Lung (tissue), 12 donors: Measurements from ENCODE around the gene KRTAP4-6. TPM values are rescaled to one million over a fixed set of nuclear protein-coding genes. Genes with fewer than 3 reads are reported as not detected.
"Not testable (repeated sequence)": the region's sequence is repeated elsewhere in the genome, so short reads cannot be mapped to it uniquely, and the experiment has no call there.

Experiments
- ATAC-seq: fragments of 200-7000 bp; cut with Tn5 transposase; one replicate; pipeline ENCODE4 v1.9.1; 2020; ENCODE audit warnings: moderate number of reproducible peaks; ENCODE audit not compliant: insufficient read depth, low FRiP score
- DNase-seq, 3 donors: peaks; one replicate each; pipeline ENCODE4 v3.0.0-alpha.2; 2013 to 2017
- H3K27ac ChIP-seq, 2 donors: one replicate each; pipeline ENCODE4 v1.5.1; 2013; ENCODE audit warnings: mild to moderate bottlenecking in 2 of 2, moderate library complexity in 2 of 2, control low read depth in 1 of 2, inconsistent platforms in 1 of 2, low read depth in 1 of 2, low read length in 1 of 2
- H3K27me3 ChIP-seq, 3 donors: one replicate each; pipeline ENCODE4 v1.5.1; 2013; ENCODE audit warnings: low read length in 2 of 3; ENCODE audit not compliant: control insufficient read depth in 3 of 3, insufficient read depth in 3 of 3
- H3K36me3 ChIP-seq, 4 donors: one replicate each; pipeline ENCODE4 v1.5.1; 2013; ENCODE audit warnings: low read length in 4 of 4, mild to moderate bottlenecking in 1 of 4, moderate library complexity in 1 of 4; ENCODE audit not compliant: control insufficient read depth in 4 of 4, insufficient read depth in 4 of 4
- H3K4me1 ChIP-seq, 5 donors: one replicate each; pipeline ENCODE4 v1.5.1; 2013; ENCODE audit warnings: low read length in 5 of 5, mild to moderate bottlenecking in 2 of 5, moderate library complexity in 1 of 5; ENCODE audit not compliant: control insufficient read depth in 5 of 5, insufficient read depth in 5 of 5
- H3K4me3 ChIP-seq: one replicate; pipeline ENCODE4 v1.5.1; 2013; ENCODE audit warnings: mild to moderate bottlenecking, control low read depth, moderate library complexity
- H3K9ac ChIP-seq, 2 donors: one replicate each; pipeline ENCODE4 v1.5.1; 2013; ENCODE audit warnings: low read length in 2 of 2, control low read depth in 1 of 2; ENCODE audit not compliant: insufficient read depth in 1 of 2
- H3K9me3 ChIP-seq, 4 donors: one replicate each; pipeline ENCODE4 v1.5.1; 2013; ENCODE audit warnings: low read length in 3 of 4, mild to moderate bottlenecking in 1 of 4, moderate library complexity in 1 of 4; ENCODE audit not compliant: control insufficient read depth in 4 of 4, insufficient read depth in 3 of 4
- WGBS, 2 donors: extraction: QIAGEN DNeasy Blood & Tissue Kit; methylation state at CpG; one replicate each; pipeline ENCODE4 v1.1.7; 2013; 5-methylcytosine and 5-hydroxymethylcytosine counted together
- polyA plus RNA-seq, 2 donors: library from polyadenylated mRNA; stranded (reverse); fragments of 200-250 nt; gene quantifications; one replicate each; pipeline ENCODE4 v1.2.1, GENCODE V29; 2013
- total RNA-seq, 2 donors: library from RNA; depleted of rRNA in 1 of 2; stranded (reverse); fragments of >200 nt in 1 of 2; gene quantifications; one replicate each; pipeline ENCODE4 v1.2.1, GENCODE V29; 2014 to 2021
- TF ChIP-seq, protein P1 (sequence below): IDR thresholded peaks from 2 replicates; pipeline ENCODE4 v1.5.1; 2012; ENCODE audit warnings: mild to moderate bottlenecking; ENCODE audit errors: control extremely low read depth, extremely low read depth
- donor health status: control.
- donor health status: control.
- donor health status: Bipolar disorder and iron deficiency.
- donor health status: healthy.
- donor health status: DM: yes; HTN: yes; CAD: no.

KRTAP4-6 gene
- total and polyA plus RNA-seq, 4 donors: not detected

DNA sequence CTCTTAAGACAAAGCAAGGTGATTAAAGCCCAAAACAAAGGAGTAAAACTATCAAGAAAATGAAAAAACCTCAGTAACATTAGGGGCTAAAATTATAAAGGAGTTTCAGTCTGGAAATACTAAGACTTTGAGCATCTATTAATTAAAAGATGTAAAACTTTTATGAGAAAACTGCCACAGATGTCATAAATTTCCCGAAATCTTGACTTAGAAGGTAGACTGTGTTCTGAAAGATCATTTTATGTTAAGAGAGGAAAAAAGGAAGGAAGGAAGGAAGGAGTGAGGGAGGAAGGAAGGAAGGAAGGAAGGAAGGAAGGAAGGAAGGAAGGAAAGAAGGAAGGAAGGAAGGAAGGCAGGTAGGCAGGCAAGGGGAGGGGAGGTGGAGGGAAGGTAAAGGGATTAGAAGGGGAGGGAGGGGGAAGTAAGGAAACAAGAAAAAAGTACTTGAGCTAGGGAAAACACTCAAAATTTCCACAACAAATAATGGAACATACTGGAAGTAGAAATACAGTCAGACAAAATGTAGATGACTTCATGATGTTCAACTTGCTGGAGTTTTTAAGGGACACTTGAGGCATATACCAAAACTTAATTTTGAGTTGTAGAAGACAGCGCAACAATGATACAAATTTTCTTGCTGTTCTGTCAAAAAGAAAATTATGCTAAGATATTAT, 7.3 kb upstream of the KRTAP4-6 start:
- TF ChIP-seq, protein P1, sequence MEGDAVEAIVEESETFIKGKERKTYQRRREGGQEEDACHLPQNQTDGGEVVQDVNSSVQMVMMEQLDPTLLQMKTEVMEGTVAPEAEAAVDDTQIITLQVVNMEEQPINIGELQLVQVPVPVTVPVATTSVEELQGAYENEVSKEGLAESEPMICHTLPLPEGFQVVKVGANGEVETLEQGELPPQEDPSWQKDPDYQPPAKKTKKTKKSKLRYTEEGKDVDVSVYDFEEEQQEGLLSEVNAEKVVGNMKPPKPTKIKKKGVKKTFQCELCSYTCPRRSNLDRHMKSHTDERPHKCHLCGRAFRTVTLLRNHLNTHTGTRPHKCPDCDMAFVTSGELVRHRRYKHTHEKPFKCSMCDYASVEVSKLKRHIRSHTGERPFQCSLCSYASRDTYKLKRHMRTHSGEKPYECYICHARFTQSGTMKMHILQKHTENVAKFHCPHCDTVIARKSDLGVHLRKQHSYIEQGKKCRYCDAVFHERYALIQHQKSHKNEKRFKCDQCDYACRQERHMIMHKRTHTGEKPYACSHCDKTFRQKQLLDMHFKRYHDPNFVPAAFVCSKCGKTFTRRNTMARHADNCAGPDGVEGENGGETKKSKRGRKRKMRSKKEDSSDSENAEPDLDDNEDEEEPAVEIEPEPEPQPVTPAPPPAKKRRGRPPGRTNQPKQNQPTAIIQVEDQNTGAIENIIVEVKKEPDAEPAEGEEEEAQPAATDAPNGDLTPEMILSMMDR: no peak
- Histone ChIP-seq H3K9me3 (peaks cover 0 to 10% (median 0%) of the 10 kb centered on the region in 4 donors), H3K9ac (no peak overlapping the region), H3K27ac (no peak overlapping the region), H3K4me1 (no peaks in the 10 kb centered on the region), H3K4me3 (no peak overlapping the region), H3K27me3 (no peaks in the 10 kb centered on the region), H3K36me3 (no peaks in the 10 kb centered on the region)
- 95 to 97% methylated on average over 2 of the region's 2 CpGs for WGBS, 2 donors
- no peak for DNase-seq
- ATAC-seq: no peak

GRCh38 chr17:41145261-41145660, 4.9 kb upstream of the KRTAP4-6 start:
- DNase-seq (no peak), ATAC-seq (no peak)
- TF ChIP-seq, protein P1: no peak
- H3K9me3 ChIP-seq: peaks cover 0 to 12% (median under 1%) of the 10 kb centered on the region in 4 donors
- H3K27me3 ChIP-seq: no peaks in the 10 kb centered on the region
- H3K4me3 ChIP-seq: no peak overlapping the region
- H3K27ac ChIP-seq: no peak overlapping the region
- WGBS, 2 donors: 93 to 96% methylated on average over 2 of the region's 2 CpGs
- H3K36me3 ChIP-seq: no peaks in the 10 kb centered on the region
- no peaks in the 10 kb centered on the region for H3K4me1 ChIP-seq
- H3K9ac ChIP-seq: no peak overlapping the region

GRCh38 chr17:41144846-41145245, 4.5 kb upstream of the KRTAP4-6 start:
- ATAC-seq: no peak
- Histone ChIP-seq H3K27ac (no peak overlapping the region), H3K27me3 (no peaks in the 10 kb centered on the region), H3K4me1 (no peaks in the 10 kb centered on the region), H3K9me3 (peaks cover 0 to 12% (median 3%) of the 10 kb centered on the region in 4 donors), H3K36me3 (no peaks in the 10 kb centered on the region), H3K4me3 (no peak overlapping the region), H3K9ac (no peak overlapping the region)
- no peak for DNase-seq
- TF ChIP-seq, protein P1: no peak
- WGBS, 2 donors: 66 to 72% methylated on average over 1 of the region's 1 CpG

DNA sequence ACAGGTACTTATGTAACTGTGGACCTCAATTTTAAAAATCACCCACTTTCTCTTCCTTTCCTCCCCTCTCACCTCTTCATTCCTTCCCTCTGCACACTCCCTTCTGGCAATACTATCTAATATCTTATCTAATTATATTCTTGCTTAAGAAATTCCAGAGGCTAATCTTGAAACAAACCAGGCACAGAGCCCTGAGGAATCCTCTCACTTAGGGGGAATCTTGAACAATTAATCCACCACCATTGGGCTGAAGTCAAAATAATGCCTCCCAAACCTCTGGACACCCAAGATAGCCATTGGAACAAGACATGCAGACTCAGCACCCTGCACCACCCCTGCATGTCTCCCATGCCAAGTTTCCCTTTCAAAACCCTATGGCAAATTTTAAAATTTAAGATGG, 1.0 kb upstream of the KRTAP4-6 start:
- H3K9me3 ChIP-seq: peaks cover 0 to 12% (median 4%) of the 10 kb centered on the region in 4 donors
- ATAC-seq: no peak
- TF ChIP-seq, protein P1: no peak

GRCh38 chr17:41139865-41140264, 479 bp downstream of the KRTAP4-6 start:
- not testable (repeated sequence) for H3K27me3 ChIP-seq, H3K4me3 ChIP-seq, H3K36me3 ChIP-seq, H3K4me1 ChIP-seq, ATAC-seq, H3K27ac ChIP-seq, H3K9ac ChIP-seq, DNase-seq
- WGBS, 2 donors: 89 to 97% methylated on average over 12 of the region's 12 CpGs
- peaks cover 0 to 12% (median 4%) of the 10 kb centered on the region in 4 donors for H3K9me3 ChIP-seq

More for the DNA sequence above, 1.0 kb upstream of the KRTAP4-6 start:
- no peak overlapping the region for H3K9ac ChIP-seq
- no peak overlapping the region for H3K27ac ChIP-seq
- H3K36me3 ChIP-seq: no peaks in the 10 kb centered on the region
- no peak overlapping the region for H3K4me3 ChIP-seq
- H3K27me3 ChIP-seq: no peaks in the 10 kb centered on the region
- H3K4me1 ChIP-seq: no peaks in the 10 kb centered on the region
- DNase-seq: no peak
